ENCODE data around the gene GPR62. TPM values are rescaled to one million over a fixed set of nuclear protein-coding genes. Genes with fewer than 3 reads are reported as not detected.
"Not testable (repeated sequence)": the region's sequence is repeated elsewhere in the genome, so short reads cannot be mapped to it uniquely, and the experiment has no call there.

The GPR62 gene
- total RNA-seq, 2 experiments from 2014 or later, result not detected

GRCh38 chr3:51987568-51987967, 32.4 kb downstream of the GPR62 start:
- ChIA-PET CTCF (ENCODE audit: unreplicated experiment) (no interaction called here), POLR2A (no interaction called here)
- no peak for DNase-seq (ENCODE audit: low spot score)
- peaks cover 14% of the 10 kb centered on the region for H3K36me3 ChIP-seq (ENCODE audit: insufficient read depth, low read length)
- no peak overlapping the region for H3K27ac ChIP-seq (ENCODE audit: low read depth, low read length, poor library complexity, severe bottlenecking)
- no peak for TF ChIP-seq EZH2phosphoT487 (IDR thresholded peaks at IDR 0.05; ENCODE audit: borderline replicate concordance, low read depth, low read length)
- no peak for TF ChIP-seq CTCF (conservative IDR thresholded peaks at IDR 0.05; ENCODE audit: low read length)
- H3K9me3 ChIP-seq (ENCODE audit: low read length), result no peaks in the 10 kb centered on the region
- intact Hi-C loops (cut with micrococcal nuclease; ENCODE audit: unreplicated experiment), result no loop called here
- H3K9me2 ChIP-seq (ENCODE audit: insufficient read depth, low read length), result no peaks in the 10 kb centered on the region
- H4K20me1 ChIP-seq (ENCODE audit: insufficient read depth, low read length), result peaks cover 6% of the 10 kb centered on the region; the same call in 1 of the 2 replicates
- H2AFZ ChIP-seq (ENCODE audit: low read length), result no peak overlapping the region
- no peak overlapping the region for H3K4me2 ChIP-seq (ENCODE audit: low read length)
- BruUV-seq (replicated peaks), result no TSS peak
- peaks cover 20% of the 10 kb centered on the region for H3K4me1 ChIP-seq (ENCODE audit: insufficient read depth, low read length, poor library complexity, severe bottlenecking)
- no peaks in the 10 kb centered on the region for H3K79me2 ChIP-seq (ENCODE audit: insufficient read depth, low read depth, low read length)
- no peak overlapping the region for H3K4me3 ChIP-seq (ENCODE audit: low read depth, low read length, poor library complexity, severe bottlenecking)

GRCh38 chr3:51988286-51989146, 33.3 kb downstream of the GPR62 start:
- ChIA-PET CTCF (ENCODE audit: unreplicated experiment) (no interaction called here), POLR2A (no interaction called here)
- no peak for DNase-seq (ENCODE audit: low spot score)
- Histone ChIP-seq H3K9me3 (ENCODE audit: low read length) (no peaks in the 10 kb centered on the region), H3K27ac (ENCODE audit: low read depth, low read length, poor library complexity, severe bottlenecking) (no peak overlapping the region), H3K79me2 (ENCODE audit: insufficient read depth, low read depth, low read length) (peaks cover 6% of the 10 kb centered on the region; the same call in 1 of the 2 replicates), H4K20me1 (ENCODE audit: insufficient read depth, low read length) (peaks cover 6% of the 10 kb centered on the region; the same call in 1 of the 2 replicates), H3K4me2 (ENCODE audit: low read length) (no peak overlapping the region), H3K4me1 (ENCODE audit: insufficient read depth, low read length, poor library complexity, severe bottlenecking) (peaks cover 18% of the 10 kb centered on the region), H2AFZ (ENCODE audit: low read length) (no peak overlapping the region), H3K4me3 (ENCODE audit: low read depth, low read length, poor library complexity, severe bottlenecking) (no peak overlapping the region), H3K36me3 (ENCODE audit: insufficient read depth, low read length) (peaks cover 23% of the 10 kb centered on the region), H3K9me2 (ENCODE audit: insufficient read depth, low read length) (no peaks in the 10 kb centered on the region)
- intact Hi-C loops (cut with micrococcal nuclease; ENCODE audit: unreplicated experiment), result no loop called here
- no TSS peak for BruUV-seq (replicated peaks)
- TF ChIP-seq CTCF (conservative IDR thresholded peaks at IDR 0.05; ENCODE audit: low read length) (no peak), EZH2phosphoT487 (IDR thresholded peaks at IDR 0.05; ENCODE audit: borderline replicate concordance, low read depth, low read length) (no peak)

- H3K9me2 ChIP-seq (ENCODE audit: insufficient read depth, low read length); H2AFZ ChIP-seq (ENCODE audit: low read length); H3K27ac ChIP-seq (ENCODE audit: low read depth, low read length, poor library complexity, severe bottlenecking); CTCF ChIA-PET (ENCODE audit: unreplicated experiment); H3K4me3 ChIP-seq (ENCODE audit: low read depth, low read length, poor library complexity, severe bottlenecking); DNase-seq (ENCODE audit: low spot score); intact Hi-C loops (cut with micrococcal nuclease; ENCODE audit: unreplicated experiment); BruUV-seq (replicated peaks); H3K4me2 ChIP-seq (ENCODE audit: low read length); H3K9me3 ChIP-seq (ENCODE audit: low read length): not testable (repeated sequence)
- H3K79me2 ChIP-seq (ENCODE audit: insufficient read depth, low read depth, low read length), result peaks cover 25% of the 10 kb centered on the region
- H3K4me1 ChIP-seq (ENCODE audit: insufficient read depth, low read length, poor library complexity, severe bottlenecking), result peaks cover 29% of the 10 kb centered on the region
- POLR2A ChIA-PET, result interaction anchor here (1.2 kb wide), 1 partner anchor 17 kb away, joined by 4 read pairs; no protein-coding TSS in a partner anchor
- H4K20me1 ChIP-seq (ENCODE audit: insufficient read depth, low read length), result peaks cover 12% of the 10 kb centered on the region; the same call in 1 of the 2 replicates
- peaks cover 43% of the 10 kb centered on the region for H3K36me3 ChIP-seq (ENCODE audit: insufficient read depth, low read length)
Measured at GRCh38 chr3:51990501-51990971, 35.4 kb downstream of the GPR62 start.

All from OCI-LY7 (cell line).